Omental fat pad (tissue), 4 donors: Measurements from ENCODE around the gene MX2. TPM values are rescaled to one million over a fixed set of nuclear protein-coding genes. Genes with fewer than 3 reads are reported as not detected.
"Not testable (repeated sequence)": the region's sequence is repeated elsewhere in the genome, so short reads cannot be mapped to it uniquely, and the experiment has no call there.

Experiments used
- ATAC-seq: fragments of 150-250 bp; one replicate; pipeline ENCODE4 v1.9.1; 2016; ENCODE audit warnings: mild to moderate bottlenecking, moderate library complexity; ENCODE audit not compliant: low FRiP score
- DNase-seq: peaks from one replicate; pipeline ENCODE4 v3.0.0-alpha.2; 2019; ENCODE audit warnings: low spot score
- total RNA-seq, 4 donors: library from RNA; depleted of rRNA; stranded (reverse); fragments of >200 nt; gene quantifications; one replicate each; pipeline ENCODE4 v1.1.0, GENCODE V29; 2016
- TF ChIP-seq, protein P1 (sequence below), 3 donors: fragments of 450-650 bp; IDR thresholded peaks; one replicate each; pipeline ENCODE4 v1.5.1; 2016 to 2017; ENCODE audit warnings: antibody characterized with exemption in 3 of 3, mild to moderate bottlenecking in 3 of 3, moderate library complexity in 2 of 3

MX2 gene, protein sequence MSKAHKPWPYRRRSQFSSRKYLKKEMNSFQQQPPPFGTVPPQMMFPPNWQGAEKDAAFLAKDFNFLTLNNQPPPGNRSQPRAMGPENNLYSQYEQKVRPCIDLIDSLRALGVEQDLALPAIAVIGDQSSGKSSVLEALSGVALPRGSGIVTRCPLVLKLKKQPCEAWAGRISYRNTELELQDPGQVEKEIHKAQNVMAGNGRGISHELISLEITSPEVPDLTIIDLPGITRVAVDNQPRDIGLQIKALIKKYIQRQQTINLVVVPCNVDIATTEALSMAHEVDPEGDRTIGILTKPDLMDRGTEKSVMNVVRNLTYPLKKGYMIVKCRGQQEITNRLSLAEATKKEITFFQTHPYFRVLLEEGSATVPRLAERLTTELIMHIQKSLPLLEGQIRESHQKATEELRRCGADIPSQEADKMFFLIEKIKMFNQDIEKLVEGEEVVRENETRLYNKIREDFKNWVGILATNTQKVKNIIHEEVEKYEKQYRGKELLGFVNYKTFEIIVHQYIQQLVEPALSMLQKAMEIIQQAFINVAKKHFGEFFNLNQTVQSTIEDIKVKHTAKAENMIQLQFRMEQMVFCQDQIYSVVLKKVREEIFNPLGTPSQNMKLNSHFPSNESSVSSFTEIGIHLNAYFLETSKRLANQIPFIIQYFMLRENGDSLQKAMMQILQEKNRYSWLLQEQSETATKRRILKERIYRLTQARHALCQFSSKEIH
- 10 to 100 TPM; 11.9 to 39.6 (median 28.7) TPM for total RNA-seq

DNA sequence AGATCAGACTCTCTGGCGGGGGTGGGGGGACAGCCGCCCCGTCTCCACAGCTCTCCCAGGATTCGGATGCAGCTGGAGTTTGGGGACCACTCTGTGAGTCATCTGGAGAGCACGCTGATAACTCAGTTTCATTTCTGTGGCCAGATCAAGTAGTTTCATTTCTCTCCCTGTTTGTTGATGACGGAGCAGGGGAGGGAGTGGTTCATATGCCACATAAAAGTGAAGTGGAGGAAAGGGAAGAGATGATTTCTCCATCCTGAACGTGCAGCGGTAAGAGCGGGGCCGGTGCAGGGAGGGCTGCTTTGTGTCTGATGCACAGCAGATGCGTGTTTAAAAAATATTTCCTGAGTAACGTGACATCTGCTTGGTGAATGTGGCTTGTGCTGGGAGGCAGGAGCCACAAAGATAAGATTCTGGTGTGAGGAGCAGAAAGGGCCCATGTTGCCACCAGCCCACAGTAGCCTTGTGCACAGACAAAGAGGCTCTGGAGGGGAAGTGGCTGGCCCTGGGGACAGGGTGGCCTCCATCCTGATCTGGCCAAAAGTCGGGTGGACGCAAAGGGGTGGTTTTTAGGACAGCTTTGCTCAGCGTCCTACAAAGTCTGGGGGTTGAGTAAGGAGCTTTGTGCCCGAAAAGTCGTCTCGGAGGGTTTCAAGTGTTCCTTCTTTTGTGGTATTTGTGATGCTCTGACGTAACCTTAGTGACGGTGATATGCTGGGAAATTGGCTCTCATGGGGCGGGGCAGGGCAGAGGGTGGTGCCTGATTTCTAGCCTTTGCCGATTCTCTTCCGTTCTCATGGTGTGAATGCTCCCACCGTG, at the start of gene MX2:
MX2 (plus strand) TSS at position 242 of the 819 bp plus-strand sequence. CDS start 14,880 bp downstream, outside the sequence.
- peak; percentile 63 for ATAC-seq
- TF ChIP-seq, protein P1, sequence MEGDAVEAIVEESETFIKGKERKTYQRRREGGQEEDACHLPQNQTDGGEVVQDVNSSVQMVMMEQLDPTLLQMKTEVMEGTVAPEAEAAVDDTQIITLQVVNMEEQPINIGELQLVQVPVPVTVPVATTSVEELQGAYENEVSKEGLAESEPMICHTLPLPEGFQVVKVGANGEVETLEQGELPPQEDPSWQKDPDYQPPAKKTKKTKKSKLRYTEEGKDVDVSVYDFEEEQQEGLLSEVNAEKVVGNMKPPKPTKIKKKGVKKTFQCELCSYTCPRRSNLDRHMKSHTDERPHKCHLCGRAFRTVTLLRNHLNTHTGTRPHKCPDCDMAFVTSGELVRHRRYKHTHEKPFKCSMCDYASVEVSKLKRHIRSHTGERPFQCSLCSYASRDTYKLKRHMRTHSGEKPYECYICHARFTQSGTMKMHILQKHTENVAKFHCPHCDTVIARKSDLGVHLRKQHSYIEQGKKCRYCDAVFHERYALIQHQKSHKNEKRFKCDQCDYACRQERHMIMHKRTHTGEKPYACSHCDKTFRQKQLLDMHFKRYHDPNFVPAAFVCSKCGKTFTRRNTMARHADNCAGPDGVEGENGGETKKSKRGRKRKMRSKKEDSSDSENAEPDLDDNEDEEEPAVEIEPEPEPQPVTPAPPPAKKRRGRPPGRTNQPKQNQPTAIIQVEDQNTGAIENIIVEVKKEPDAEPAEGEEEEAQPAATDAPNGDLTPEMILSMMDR (IDR thresholded peaks at IDR 0.05), result no peak
- DNase-seq, result peak; percentile 53

DNA sequence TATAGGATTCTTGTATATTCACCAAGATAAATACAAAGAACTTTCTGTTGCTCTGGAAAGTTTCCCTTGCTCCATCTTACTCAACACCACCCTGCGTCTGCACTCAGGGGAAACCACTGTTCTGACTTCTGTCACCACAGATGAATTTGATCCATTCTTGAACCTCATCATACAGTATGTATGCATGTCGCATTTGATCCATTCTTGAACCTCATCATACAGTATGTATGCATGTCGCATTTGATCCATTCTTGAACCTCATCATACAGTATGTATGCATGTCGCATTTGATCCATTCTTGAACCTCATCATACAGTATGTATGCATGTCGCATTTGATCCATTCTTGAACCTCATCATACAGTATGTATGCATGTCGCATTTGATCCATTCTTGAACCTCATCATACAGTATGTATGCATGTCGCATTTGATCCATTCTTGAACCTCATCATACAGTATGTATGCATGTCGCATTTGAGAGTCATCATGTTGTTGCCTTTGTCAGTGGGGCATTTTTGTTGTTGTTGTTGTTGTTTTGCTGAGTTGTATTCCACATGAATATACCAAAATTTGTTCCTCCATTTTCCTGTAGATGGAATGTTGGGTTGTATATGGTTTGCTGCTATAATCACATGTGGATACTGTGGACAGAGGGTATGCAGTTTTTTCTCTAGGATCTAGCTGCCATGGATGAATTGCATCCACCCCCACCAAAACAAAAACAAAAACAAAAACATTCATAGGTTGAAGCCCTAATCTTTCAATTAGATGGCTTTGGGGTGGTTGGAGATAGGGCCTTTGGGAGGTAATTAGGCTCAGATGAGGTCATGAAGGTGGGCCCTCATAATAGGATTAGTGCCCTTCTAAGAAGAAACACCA, 48.3 kb upstream of the MX2 start:
- ATAC-seq, DNase-seq: not testable (repeated sequence)

GRCh38 chr21:41315726-41316125, 46.1 kb upstream of the MX2 start:
- DNase-seq (no peak), ATAC-seq (no peak)
- TF ChIP-seq, protein P1 (IDR thresholded peaks at IDR 0.05), result no peak

GRCh38 chr21:41316200-41317062, 45.4 kb upstream of the MX2 start, which contains the start of gene FAM3B:
Gene FAM3B, plus strand, starts transcription at chr21:41316801. Its CDS starts 79 bp downstream, at chr21:41316880.
- ATAC-seq (peak; percentile 66), DNase-seq (no peak)
- TF ChIP-seq, protein P1 (IDR thresholded peaks at IDR 0.05), result no peak

DNA sequence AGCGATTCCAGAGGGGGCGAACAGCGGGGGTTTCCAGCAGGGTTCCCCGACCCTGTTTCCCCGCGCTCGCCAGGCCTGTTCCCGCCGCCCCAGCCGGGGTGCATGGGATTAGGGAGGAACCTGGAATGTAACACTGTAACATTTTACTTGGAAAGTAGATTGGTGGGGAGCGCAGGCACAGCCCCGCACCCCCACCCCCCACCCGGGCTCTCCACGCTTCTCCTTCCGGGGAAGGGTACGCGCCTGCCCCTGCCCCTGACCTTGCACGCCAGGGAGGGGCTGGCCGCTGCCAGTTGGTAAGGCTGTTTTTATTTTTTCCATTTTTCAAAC, 44.8 kb upstream of the MX2 start:
- ATAC-seq (peak; percentile 38), DNase-seq (no peak)
- TF ChIP-seq, protein P1 (IDR thresholded peaks at IDR 0.05), result no peak

DNA sequence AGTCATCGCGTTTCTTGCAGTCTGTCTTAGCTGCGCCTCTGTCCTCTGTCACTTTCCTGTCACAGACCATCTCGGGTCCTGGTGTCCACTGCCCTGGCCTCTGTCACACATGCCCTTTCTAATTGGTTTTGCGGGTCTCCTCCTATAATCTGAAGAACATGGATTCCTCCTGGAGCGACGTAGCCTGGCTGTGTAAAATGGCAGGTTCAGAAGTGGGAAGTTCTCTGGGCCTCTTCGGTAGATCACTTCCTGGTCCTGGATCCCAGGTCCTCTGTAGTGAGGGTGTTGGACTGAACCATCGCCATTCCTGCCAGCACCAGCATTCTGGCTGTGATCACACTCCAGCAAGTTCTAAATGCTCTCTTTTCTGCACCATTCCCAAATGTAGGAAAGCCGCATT, 44.4 kb upstream of the MX2 start:
- DNase-seq (no peak), ATAC-seq (no peak)
- TF ChIP-seq, protein P1 (IDR thresholded peaks at IDR 0.05), result no peak
